ENCODE results near the gene GFY.
A peak's percentile ranks its signal among the peaks of the same experiment; 100 is the strongest.

The GFY gene

GRCh38 chr19:49408816-49409440 is 16.3 kb upstream of the GFY start:
- no peak for DNase-seq

- no peak for DNase-seq
Measured at GRCh38 chr19:49409441-49410029, 15.7 kb upstream of the GFY start.

DNA sequence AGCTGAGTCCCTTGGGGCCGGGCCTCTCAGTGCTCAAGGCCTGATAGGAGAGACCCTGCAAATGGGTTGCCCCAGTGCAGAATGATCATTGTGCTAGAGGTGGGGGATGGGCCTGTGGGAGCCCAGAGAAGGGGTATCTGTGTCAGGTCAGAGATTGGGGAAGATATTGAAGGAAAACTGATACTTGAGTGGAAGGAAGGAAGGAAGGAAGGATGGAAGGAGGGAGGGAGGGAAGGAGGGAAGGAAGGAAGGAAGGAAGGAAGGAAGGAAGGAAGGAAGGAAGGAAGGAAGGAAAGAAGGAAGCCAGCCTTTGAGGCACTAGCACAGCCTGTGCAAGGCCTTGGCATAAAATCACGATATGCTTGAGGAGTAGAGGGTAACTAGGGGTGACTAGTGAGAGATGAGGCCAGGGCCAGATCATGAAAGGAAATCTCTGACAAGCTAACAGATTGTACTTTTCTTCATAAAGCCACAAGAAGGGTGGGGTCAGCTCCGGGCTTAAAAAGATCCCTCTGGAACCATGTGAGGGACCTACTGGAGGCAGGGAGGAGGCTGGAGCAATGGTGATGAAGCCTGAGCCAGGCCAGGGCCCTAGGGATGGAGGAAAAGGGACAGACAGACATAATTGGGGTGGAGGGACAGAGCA is 13.4 kb upstream of the GFY start:
- DNase-seq, result no peak

- no peak for DNase-seq
Measured at GRCh38 chr19:49413348-49413747, 11.8 kb upstream of the GFY start.

DNA sequence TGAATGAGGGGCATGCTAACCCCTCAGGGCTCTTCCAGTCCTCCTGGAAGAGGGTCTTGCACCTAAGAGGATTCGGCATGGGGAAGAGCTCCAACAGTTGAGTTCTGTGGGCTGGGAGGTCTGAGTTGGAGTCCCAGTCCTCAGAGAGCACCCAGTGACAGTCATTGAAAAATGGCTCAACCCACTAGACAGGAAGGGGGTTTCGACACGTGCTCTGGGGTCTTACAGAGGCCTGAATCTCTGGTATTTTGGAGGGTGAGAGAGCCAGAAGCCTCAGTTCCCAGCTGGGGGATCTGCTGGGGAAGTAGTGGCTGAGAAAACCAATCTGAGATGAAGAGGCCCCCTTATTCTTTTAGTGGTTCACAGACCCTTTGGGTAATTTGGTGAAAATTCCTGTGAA is 10.9 kb upstream of the GFY start:
- DNase-seq, result no peak

DNA sequence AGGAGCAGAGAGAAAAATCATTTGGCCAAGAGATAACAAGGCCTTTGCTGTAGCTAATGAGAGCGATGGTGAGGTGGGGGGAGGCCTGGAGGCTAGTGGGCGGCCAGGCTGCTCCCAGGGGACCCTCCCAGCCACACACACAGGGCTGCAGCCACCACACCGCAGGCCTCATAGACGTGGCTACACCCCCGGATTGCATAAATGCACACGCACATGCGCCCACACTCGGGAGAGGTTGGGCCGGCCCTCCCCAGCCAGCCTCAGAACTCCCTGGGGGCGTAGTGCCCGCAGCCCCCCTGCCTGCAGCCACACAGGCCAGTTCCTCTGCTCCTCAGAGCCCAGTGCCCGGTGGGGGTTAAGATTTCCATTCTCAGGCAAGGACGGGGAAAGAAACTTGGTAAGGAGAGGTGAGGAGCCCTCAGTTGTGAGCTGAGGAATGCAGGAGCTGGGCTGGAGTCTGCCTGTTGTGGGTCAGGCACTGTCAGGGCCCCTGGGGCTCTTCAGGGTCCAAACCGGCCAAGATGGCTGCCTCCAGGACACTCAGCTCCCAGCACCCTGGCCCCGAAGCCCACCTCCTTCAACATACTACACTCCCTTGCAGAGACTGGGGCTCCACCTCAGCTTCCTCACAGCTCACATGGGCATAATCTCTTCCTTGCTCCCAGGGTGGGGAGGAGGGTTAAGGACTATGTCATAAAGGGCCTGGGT is 9.9 kb upstream of the GFY start:
- DNase-seq, result no peak

DNA sequence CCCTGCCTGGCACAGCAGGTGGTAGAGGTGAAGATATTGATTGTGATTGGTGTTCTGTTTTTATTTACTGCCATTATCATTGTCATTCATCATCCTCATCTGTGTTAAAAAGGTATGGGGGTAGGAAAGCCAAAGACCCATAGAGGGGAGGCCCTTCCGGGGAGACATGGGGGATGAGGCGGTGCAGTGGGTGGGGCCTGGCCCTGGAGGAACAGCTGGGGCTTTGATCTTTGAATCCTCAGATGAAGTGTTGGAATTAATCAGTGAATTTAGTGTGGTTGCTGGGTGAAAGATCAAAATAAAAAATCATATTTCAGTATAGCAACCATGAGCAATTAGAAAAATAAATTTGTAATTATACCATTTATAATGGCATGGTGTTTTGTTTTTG is 9.4 kb upstream of the GFY start:
- no peak for DNase-seq

- no peak for DNase-seq
Measured at GRCh38 chr19:49417088-49417487, 8.1 kb upstream of the GFY start.

- DNase-seq, result no peak
Measured at GRCh38 chr19:49418511-49418910, 6.7 kb upstream of the GFY start.

GRCh38 chr19:49419173-49419572 is 6.0 kb upstream of the GFY start:
- no peak for DNase-seq

DNA sequence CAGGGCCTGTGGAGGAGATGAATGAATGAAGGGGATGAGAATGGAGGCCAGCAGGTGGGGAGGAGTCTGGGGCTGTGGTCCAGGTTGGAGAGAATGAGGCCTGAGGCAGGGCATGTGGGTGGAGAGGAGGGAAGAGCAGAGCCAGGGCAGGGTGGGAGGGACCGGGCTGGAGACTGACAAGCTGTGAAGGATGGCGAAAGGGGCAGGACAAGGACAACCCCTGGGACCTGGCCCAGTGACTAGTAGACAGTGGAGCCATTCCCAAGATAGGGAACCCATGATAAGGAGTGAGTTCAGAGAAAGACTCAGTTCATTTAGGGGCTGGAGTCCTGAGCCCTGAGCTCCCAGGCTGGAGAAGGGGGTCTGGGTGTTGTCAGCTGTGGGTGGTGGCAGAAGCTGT is 5.0 kb upstream of the GFY start:
- no peak for DNase-seq

DNA sequence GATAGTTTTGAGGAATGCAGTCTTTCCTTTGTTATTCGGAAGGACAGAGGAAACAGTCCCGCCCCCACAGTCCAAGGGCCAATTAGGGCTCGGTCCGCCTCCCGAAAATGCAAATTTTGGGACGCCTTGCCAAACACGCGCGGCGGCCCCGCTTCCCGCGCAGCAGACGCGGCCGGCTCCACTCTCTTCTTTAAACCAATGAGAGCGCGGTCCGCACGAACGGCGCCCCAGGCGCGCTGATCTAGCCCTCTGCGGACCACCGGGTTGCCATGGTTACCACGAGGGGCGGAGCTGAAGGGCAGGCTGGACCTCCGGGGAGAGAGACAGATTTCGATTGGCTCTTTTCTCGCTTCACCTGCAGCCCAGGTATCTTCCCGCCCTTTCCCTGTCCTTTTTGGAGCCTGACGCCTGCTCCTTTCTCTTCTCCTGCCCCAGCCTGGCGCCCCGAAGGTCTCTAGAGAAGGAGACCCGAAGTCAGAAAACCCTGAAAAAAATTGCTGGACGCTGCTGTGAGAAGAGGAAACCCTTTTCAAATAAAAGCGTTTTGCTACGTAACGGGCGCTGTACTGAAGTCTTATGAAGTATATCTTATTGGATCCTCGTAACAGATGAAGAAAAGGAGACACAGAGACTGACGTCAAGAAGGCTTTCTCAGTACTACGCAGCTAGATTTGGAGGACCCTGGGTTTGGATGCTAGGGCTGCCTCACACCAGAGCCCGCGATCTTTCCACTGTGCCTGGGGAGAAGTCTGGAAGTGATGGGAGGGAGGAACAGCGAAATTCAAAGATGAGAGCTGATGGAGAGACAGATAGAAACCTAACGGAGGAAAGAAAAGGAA is 3.9 kb upstream of the GFY start:
- DNase-seq, result peak; percentile 60

DNA sequence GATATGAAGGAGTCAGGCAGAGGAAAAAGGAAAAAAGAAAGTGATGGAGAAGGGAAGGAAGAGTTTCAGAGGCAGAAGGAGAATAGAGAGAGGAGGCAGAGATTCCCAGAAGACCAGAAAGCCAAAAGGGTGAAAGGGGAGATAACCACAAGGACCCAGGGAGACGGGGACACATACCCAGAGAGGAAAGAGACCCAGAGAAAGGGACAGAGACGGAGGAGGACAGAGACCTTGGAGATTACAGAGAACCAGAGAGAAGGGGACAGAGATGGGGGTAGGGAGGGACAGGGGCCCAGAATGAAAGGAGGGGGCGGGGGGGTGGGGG is 3.3 kb upstream of the GFY start:
- no peak for DNase-seq

GRCh38 chr19:49422407-49423070 is 2.6 kb upstream of the GFY start:
- DNase-seq, result peak; percentile 8

DNA sequence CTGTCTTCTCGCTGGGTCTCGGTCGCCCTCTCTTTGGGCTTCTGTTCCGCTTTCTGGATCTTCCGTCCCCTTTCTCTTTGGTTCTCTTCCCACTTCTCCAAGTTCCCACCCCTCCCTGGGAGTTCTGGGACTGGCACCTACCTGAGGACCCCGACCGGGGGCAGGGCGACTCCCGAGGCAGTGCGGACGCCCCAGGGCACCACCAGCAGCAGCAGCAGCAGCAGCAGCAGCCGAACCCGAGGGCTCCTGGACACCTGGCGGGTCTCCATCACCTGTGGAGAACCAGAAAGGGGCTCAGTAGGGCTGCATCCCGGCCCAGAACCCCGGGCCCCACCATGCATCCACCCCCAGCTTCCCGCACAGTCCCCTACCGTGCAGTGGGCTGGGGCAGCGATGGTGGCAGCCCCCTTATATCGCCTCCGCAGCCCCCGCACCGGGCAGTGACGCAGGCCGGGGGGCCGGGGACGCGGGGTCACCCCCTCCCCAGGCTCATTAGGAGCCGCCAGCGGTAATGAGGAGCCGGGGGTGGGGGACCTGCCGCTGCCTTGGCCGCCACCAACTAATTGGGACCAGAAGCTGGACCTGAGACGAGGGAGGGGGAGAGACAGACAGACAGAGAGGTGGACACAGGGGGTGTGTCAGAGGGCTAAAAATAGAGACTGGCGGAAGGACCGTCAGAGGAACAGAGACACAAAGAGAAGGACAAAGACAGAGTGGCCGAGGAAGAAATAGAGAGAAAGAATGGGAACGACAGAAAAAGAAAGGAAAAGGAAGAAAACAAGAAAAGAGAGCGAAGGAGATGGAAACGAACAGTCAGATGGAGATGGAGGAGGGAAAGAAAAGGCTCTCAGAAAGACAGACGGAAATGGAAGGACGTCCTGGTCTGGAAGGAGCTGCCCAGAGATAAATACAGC is 1.9 kb upstream of the GFY start, which contains the start of gene PTH2:
PTH2 (minus strand) TSS at position 371 of the 914 bp plus-strand sequence; CDS start at position 269, 102 bp downstream.
- DNase-seq, result no peak

DNA sequence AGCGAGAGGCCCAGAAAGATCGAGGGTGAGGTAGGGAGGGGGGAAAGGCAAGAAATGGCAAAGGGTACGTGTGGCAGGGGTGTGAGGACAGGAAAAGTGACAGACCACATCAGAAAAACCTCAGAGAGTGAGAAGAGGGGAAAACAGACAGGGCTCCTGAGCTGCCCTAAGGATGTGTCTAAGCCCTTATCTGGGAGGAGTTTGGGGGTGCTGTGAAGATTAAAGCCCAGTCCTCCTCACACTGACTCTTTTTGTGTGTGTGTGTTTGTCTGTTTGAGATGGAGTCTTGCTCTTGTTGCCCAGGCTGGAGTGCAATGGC is 1.2 kb upstream of the GFY start:
- DNase-seq, result no peak

- DNase-seq, result no peak
Measured at GRCh38 chr19:49425922-49426592, 869 bp downstream of the GFY start.

DNA sequence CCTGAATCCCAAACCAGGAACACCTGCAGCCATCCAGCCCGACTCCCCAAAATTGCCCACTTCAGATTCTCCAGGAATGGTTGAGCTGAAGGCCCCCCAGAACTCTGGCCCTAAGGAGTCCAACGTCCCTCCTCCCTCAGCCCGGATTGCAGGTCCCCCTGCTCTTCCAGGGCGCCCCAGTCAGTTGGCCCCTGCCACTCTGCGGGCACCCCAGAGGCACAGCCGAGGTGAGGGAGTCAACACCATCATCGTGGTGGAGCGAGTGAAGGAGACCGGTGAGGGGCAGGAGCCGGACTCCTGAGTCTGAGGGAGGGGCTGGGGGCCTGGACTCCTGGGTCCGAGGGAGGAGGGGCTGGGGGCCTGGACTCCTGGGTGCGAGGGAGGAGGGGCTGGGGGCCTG is 2.2 kb downstream of the GFY start:
- DNase-seq, result no peak

- DNase-seq, result no peak
Measured at GRCh38 chr19:49427855-49428546, 2.8 kb downstream of the GFY start.
